SKM-1 (cell line): ENCODE results near the gene SLC9A9.

ENCODE experiments used
- DNase-seq: peaks from one replicate; lab custom pipeline; 2025; ENCODE audit not compliant: unreplicated experiment; lab: John Stamatoyannopoulos, UW

SLC9A9 gene

GRCh38 chr3:143763564-143764162 is 84.6 kb downstream of the SLC9A9 start:
- no peak for DNase-seq

DNA sequence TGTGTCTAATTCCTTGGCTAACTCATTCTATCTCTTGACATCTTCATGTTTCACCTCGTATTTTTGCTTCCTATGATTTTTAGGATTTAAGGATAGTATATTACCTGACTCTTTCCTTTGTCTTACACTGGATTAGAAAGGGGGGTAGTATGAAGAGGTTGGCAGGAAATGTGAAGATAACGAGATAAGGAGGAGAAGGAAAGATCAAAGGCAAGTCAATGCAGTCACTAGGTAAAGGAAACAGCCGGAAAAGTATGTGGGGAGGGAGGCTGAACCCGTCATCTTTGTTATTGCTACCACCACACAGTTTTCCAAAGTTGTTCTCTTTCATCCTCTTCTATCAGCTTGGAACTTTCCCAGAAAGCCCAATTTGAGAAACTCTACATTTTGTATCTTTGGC is 90.6 kb downstream of the SLC9A9 start:
- no peak for DNase-seq

GRCh38 chr3:143755978-143756377 is 92.3 kb downstream of the SLC9A9 start:
- DNase-seq, result no peak

DNA sequence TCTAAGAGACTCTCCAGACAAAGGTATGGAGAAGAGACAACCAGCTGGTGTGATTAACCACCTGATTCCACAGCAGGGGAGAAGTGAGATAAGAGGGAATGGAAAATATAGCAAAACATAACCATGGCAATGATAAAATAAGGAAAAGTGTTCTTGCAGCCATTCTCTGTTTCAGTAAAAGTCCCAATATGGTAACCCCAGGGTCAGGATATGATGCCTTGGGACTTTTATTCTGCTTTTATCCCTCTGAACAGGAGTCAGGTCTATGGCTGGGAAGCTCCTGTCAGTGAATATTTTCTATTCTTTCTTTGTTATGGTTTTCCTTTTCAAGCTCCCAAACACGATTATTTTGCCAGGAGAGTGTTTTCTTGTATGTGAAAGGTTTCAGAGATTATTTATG is 94.2 kb downstream of the SLC9A9 start:
- DNase-seq, result no peak

DNA sequence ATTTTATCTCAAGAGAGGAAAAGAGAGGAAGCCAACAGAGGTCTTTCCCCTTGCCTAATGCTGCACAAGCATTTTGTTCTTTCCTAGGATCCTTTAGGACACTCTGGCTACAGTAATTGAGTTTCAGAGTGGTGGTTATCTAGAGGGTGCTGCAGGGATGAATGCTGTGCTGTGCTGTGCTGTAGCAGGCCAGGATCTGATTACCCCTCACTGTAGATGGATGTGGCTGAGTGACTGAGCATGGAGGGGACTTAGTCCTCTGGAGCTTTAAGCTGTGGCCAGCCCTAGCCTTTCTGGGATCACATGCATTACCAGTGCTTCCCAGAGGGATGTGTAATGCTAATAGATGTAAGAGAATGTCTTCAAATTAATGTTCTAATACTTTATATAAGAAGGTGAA is 94.8 kb downstream of the SLC9A9 start:
- no peak for DNase-seq

GRCh38 chr3:143753006-143753405 is 95.3 kb downstream of the SLC9A9 start:
- DNase-seq, result no peak

GRCh38 chr3:143751643-143752178 is 96.6 kb downstream of the SLC9A9 start:
- no peak for DNase-seq

DNA sequence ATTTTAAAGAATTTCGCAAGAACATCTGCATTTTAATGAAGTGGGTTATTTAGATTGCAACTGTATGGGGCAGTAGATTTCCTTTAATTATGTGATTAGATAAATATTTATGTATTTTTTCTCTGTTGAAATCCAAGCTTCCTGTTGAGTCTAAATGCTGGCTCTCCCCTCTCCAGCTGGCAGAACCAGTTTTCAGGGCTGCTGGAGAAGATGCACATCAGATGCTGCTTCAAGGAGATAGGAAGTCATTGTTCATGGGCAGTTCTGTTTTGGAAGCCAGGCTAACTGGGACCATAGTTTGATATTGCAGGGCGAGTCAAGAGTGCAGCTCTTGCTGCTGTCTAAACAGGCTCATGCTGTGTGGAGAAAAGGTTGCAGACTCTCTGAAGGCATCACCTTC is 97.4 kb downstream of the SLC9A9 start:
- no peak for DNase-seq

DNA sequence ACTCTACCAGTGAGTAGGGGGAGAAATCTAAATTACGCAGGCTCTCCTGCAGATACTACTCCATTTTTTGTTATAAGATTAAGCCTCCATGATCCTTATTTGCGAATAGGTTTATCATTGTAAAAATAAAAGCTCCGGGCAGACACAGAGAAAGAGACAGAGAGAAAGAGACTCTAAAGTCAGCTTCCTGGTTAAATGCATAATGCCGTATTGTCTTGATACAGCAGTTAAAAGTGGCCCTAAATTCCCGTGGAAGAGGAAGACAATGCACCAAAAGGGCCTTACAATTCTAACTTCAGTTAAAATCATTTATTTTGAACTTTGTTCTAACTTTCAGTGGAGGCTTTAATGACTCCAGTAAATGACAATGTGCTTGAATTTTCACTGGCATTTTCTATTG is 98.3 kb downstream of the SLC9A9 start:
- no peak for DNase-seq

GRCh38 chr3:143737065-143737464 is 111.2 kb downstream of the SLC9A9 start:
- DNase-seq, result no peak

- no peak for DNase-seq
Measured at GRCh38 chr3:143736205-143736997, 111.9 kb downstream of the SLC9A9 start.

DNA sequence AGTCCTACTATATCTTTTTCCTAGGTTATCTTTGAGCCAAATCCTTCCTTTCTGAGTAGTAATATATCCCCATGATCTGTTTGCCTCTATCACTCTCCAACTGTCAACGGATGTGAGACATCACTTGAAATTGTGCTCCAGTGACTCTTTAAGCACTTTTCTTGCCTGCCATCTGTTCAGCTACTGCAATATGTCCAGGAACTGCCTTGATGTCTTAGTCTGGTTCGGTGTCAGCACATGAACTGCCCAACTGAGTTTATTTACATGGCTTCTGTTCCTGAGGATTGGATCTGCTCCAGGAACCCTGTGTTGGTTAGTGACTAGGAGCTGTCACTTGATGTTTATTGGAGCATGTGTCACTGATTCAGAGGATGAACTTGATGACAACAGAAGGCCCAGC is 116.5 kb downstream of the SLC9A9 start:
- no peak for DNase-seq

DNA sequence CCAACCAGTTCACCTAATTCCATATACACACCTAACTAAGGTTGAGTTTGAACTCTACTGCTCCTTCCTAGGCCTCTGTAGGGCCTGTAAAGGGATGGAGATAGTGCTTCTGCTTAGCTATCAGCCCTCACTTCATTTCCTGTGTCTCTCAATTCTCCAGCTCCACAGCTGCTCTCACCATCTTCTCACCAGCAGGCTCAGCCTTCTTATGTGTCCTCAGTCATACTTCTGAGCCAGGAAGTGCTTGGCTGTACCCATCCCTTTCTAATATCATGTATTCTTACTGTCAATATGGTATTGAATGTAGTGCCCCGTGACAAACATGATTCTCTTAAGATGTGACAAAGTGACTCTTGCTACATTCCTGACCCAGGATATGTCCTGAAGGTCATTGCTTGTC is 116.9 kb downstream of the SLC9A9 start:
- no peak for DNase-seq

DNA sequence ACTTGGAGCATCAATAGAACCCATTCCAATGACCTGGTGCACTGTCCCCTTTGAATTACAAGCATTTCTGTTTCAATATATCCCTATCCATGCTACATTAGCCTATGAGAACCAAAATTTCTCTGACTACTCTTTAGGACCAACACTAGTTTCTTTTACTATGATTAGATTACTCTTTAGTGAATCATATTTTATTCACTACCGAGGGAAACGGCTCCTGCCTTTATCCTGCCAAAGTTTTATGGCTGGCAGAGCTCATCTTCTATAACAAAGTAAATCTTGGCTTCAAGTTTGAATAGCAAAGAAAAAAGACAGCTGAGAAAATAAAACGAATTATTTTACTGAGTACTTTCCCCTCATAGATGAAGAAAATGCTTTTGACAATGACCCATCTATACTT is 120.9 kb downstream of the SLC9A9 start:
- no peak for DNase-seq

- no peak for DNase-seq
Measured at GRCh38 chr3:143726727-143727126, 121.5 kb downstream of the SLC9A9 start.

GRCh38 chr3:143720381-143720780 is 127.9 kb downstream of the SLC9A9 start:
- DNase-seq, result no peak

DNA sequence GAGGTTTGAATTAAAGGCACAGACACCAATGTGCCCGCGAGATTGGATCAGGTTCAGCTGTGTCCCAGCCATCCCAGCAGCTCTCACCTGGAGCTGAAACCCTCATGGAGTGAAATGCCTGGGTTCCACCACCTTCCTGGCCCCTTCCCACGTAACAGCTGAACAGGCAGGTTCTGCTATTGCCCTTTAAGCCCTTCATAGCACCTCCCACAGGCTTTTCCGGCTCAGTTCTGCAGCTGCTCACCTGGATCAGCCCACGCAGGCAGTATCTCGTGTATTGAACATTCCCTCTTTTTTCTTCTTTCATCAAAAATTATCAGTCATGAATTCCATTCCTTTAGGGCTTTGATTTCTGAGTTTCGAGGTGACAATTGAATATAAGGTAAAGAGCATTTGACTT is 129.8 kb downstream of the SLC9A9 start:
- DNase-seq, result no peak

GRCh38 chr3:143716731-143717130 is 131.5 kb downstream of the SLC9A9 start:
- no peak for DNase-seq

DNA sequence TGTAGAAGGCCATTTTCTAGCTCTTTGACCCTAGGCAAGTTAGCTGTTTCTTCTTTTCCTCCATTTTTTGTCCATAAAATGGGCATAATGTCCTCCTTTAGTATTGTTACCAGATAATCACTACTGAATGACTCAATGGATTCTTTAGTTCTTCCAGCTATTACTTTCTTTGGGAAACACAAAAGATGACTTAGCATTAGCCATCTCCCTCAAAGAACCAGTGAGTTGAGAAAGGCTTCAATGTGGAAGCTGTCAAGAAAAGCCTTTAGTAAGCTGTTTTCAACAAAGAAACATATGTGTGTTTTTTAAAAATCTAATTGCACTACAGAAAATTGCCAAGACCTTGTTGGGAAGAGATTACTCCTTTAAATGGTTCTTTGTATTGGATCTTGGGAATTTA is 135.7 kb downstream of the SLC9A9 start:
- DNase-seq, result no peak

DNA sequence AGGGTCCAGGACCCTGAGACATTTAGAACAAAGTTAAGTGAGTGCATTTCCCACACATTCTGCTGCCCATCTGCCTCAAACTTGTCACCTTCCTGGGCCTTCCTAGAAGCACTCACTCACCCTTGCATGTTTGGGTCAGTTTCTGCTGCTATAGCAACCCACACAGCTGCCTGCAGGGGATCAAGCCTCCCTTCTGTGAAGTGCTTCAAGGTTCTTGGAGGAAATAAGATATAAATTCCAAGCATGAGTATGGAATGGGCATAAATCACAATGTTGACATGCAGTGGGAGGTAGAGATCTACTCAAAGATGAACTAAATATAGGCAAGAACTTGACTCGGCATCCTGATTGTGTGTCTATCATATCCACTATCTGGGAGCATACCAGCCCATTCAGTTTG is 140.4 kb downstream of the SLC9A9 start:
- no peak for DNase-seq

GRCh38 chr3:143700431-143700975 is 147.8 kb downstream of the SLC9A9 start:
- no peak for DNase-seq

DNA sequence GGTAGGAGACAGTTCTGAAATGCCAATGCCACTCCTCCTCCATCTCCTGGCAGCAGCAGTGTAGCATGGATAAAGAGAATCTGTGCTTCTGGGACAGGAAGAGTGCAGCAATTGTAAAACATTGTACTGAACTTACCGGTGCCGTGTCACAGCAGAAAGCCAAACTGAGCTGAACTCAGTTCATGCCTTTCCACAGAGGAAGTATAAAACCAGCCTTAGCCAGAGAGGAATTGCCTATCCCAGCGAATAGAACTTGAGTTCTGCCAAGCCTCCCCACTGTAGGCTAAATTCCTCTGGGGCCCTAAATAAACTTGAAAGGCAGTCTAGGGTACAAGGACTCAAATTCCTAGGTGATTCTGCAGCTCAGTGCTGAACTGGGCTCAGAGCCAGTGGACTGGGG is 148.8 kb downstream of the SLC9A9 start:
- DNase-seq, result no peak
